Eye (tissue), 1 donor: Measurements from ENCODE around the gene OR51G1.
"Not testable (repeated sequence)": the region's sequence is repeated elsewhere in the genome, so short reads cannot be mapped to it uniquely, and the experiment has no call there.

Experiments used
- DNase-seq: peaks from one replicate; pipeline ENCODE4 v3.0.0-alpha.2; 2015

OR51G1 gene

GRCh38 chr11:4924239-4924638 is at the start of gene OR51G1:
Gene OR51G1 (minus strand): TSS chr11:4924339. CDS start chr11:4924339, 0 bp downstream.
- no peak for DNase-seq

- DNase-seq = peak; percentile 4
Measured at GRCh38 chr11:4962816-4963215, 38.7 kb upstream of the OR51G1 start.

- no peak for DNase-seq
Measured at GRCh38 chr11:4960877-4961276, 36.7 kb upstream of the OR51G1 start.

GRCh38 chr11:4957396-4957795 is 33.3 kb upstream of the OR51G1 start:
- DNase-seq = no peak

GRCh38 chr11:4955613-4956012 is 31.5 kb upstream of the OR51G1 start, which contains the start of gene OR51A2:
Gene OR51A2 (minus strand): TSS chr11:4955713. CDS start chr11:4955713, 0 bp downstream.
- not testable (repeated sequence) for DNase-seq

GRCh38 chr11:4947505-4947904 is 23.4 kb upstream of the OR51G1 start, which contains the start of gene OR51A4:
Gene OR51A4 (minus strand): TSS chr11:4947605. CDS start chr11:4947100, 505 bp downstream.
- DNase-seq = no peak

GRCh38 chr11:4936745-4937144 is 12.6 kb upstream of the OR51G1 start:
- DNase-seq = no peak

- no peak for DNase-seq
Measured at GRCh38 chr11:4932751-4933150, 8.6 kb upstream of the OR51G1 start.

- no peak for DNase-seq
Measured at GRCh38 chr11:4926608-4927007, 2.5 kb upstream of the OR51G1 start.

GRCh38 chr11:4922304-4922703 is 1.8 kb downstream of the OR51G1 start:
- no peak for DNase-seq

GRCh38 chr11:4921796-4922195 is 2.3 kb downstream of the OR51G1 start:
- no peak for DNase-seq

GRCh38 chr11:4919250-4919649 is 4.9 kb downstream of the OR51G1 start, which contains the start of gene OR51G2:
Gene OR51G2 (minus strand): TSS chr11:4919350. CDS start chr11:4915663, 3,687 bp downstream.
- DNase-seq = no peak

GRCh38 chr11:4916581-4916980 is 7.6 kb downstream of the OR51G1 start:
- no peak for DNase-seq

- DNase-seq = no peak
Measured at GRCh38 chr11:4903484-4903883, 20.7 kb downstream of the OR51G1 start, which contains the start of gene OR51A7. Gene OR51A7 (plus strand): TSS chr11:4903783. CDS start chr11:4907370, 3,587 bp downstream.

- no peak for DNase-seq
Measured at GRCh38 chr11:4891996-4892640, 32.0 kb downstream of the OR51G1 start.

- DNase-seq = no peak
Measured at GRCh38 chr11:4890279-4890678, 33.9 kb downstream of the OR51G1 start.

GRCh38 chr11:4887591-4887990 is 36.5 kb downstream of the OR51G1 start:
- DNase-seq = no peak

GRCh38 chr11:4886186-4886585 is 38.0 kb downstream of the OR51G1 start:
- DNase-seq = no peak

GRCh38 chr11:4884361-4884760 is 39.8 kb downstream of the OR51G1 start:
- peak; percentile 27 for DNase-seq

GRCh38 chr11:4882543-4882942 is 41.6 kb downstream of the OR51G1 start:
- DNase-seq = no peak

GRCh38 chr11:4881860-4882500 is 42.2 kb downstream of the OR51G1 start, which contains the start of gene OR51T1:
Gene OR51T1 (plus strand): TSS chr11:4881900. CDS start chr11:4881900, 0 bp downstream.
- no peak for DNase-seq

- DNase-seq = no peak
Measured at GRCh38 chr11:4881188-4881587, 43.0 kb downstream of the OR51G1 start.
